ENCODE results near the gene HYPK. TPM values are rescaled to one million over a fixed set of nuclear protein-coding genes. Genes with fewer than 3 reads are reported as not detected.
A peak's percentile ranks its signal among the peaks of the same experiment; 100 is the strongest.

HYPK gene
- total RNA-seq, 2 donors from 2014 or later = 11.3 to 18.5 TPM

DNA sequence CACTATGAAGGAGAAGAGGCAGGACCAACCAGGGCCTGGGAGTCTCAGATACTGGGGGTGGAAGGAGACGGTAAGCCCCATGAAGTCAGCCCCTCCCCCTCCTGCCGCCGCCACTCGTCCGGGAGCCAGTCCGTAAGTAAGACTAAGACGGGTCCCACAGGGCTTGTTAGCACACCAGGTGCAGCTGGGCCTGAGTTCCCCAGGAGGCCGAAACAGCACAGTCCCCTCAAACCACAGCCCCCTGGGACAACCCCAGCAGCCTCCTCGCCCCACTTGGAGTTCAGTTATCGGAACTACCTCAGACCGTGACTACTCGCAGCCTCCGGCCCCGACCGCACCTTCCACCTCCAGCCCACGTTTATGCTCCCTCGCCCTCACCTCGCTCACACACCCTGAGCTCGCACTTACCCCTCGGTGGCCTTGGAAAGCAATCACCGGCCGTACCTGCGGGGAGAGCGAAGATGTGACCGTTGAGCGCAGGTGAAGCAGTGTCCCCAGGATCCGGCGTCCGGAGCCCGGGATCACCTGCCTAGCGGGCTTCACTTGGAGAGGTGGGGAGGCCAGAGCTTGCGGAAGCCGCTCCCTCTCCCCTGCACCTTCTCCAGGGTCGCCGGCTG is 24.2 kb upstream of the HYPK start:
- Histone ChIP-seq H3K27me3 (ENCODE audit: control insufficient read depth, insufficient read depth, low read length, poor library complexity, severe bottlenecking) (no peaks in the 10 kb centered on the region), H3K4me1 (ENCODE audit: control insufficient read depth, insufficient read depth, low read length) (no peaks in the 10 kb centered on the region), H3K27ac (ENCODE audit: low read depth, low read length) (no peak overlapping the region), H3K4me3 (ENCODE audit: low read length) (peak overlapping the region; percentile 83), H3K36me3 (ENCODE audit: control insufficient read depth, insufficient read depth, low read length) (peaks cover 33% of the 10 kb centered on the region), H3K9ac (ENCODE audit: extremely low read depth, low read length, poor library complexity, severe bottlenecking) (peak overlapping the region; percentile 25), H3K9me3 (ENCODE audit: control insufficient read depth, low read length) (no peaks in the 10 kb centered on the region)
- 11% methylated on average over 35 of the region's 35 CpGs; no CpG with 5 or more reads in 1 of the 2 experiments for WGBS, 2 experiments (ENCODE audit: insufficient coverage in 1 of 2, insufficient read length in 1 of 2)
- peak; percentile 84 for DNase-seq
- Mint-ChIP-seq H3K4me3 (peak overlapping the region; percentile 66), H3K4me1 (peaks cover 12% of the 10 kb centered on the region), H3K27ac (peak overlapping the region; percentile 78), H3K36me3 (ENCODE audit: low read depth) (peaks cover 25% of the 10 kb centered on the region), H3K9me3 (no peaks in the 10 kb centered on the region), H3K27me3 (ENCODE audit: insufficient read depth) (peaks cover 13% of the 10 kb centered on the region)
- TF ChIP-seq, protein P1, sequence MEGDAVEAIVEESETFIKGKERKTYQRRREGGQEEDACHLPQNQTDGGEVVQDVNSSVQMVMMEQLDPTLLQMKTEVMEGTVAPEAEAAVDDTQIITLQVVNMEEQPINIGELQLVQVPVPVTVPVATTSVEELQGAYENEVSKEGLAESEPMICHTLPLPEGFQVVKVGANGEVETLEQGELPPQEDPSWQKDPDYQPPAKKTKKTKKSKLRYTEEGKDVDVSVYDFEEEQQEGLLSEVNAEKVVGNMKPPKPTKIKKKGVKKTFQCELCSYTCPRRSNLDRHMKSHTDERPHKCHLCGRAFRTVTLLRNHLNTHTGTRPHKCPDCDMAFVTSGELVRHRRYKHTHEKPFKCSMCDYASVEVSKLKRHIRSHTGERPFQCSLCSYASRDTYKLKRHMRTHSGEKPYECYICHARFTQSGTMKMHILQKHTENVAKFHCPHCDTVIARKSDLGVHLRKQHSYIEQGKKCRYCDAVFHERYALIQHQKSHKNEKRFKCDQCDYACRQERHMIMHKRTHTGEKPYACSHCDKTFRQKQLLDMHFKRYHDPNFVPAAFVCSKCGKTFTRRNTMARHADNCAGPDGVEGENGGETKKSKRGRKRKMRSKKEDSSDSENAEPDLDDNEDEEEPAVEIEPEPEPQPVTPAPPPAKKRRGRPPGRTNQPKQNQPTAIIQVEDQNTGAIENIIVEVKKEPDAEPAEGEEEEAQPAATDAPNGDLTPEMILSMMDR (conservative IDR thresholded peaks at IDR 0.05) = no peak

DNA sequence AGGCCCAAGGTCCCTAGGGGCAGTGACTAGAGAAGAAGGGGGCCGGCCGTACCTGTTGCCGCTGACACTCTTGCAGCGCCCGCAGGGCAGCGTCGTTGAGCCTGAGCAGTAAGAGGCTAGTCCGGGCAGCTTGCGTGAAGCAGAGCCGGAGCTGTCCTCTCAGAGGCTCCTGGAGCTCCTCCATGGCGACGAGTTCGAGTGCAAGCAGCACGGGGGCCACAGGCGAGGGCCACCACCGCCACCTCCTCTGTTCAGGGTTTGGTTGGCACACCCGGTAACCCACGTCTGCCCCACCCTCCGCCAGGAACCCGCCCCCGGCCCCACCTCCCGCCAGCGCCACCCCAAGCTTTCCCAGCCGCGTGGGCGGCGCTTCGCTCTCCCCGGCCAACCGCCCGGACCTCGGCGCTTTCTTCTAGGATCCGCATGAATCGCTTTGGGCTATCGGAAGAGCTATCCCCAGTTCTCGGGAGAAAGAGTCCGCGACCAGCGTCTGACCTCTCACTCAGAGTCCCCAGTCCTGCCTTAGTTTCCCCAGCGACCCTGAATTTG is 23.6 kb upstream of the HYPK start, which contains the start of gene ELL3:
ELL3 (minus strand) TSS at position 249 of the 549 bp plus-strand sequence; CDS start at position 184, 65 bp downstream.
- Histone ChIP-seq H3K36me3 (ENCODE audit: control insufficient read depth, insufficient read depth, low read length) (peaks cover 27% of the 10 kb centered on the region), H3K9ac (ENCODE audit: extremely low read depth, low read length, poor library complexity, severe bottlenecking) (peak within 1 kb of the TSS; percentile 25), H3K9me3 (ENCODE audit: control insufficient read depth, low read length) (no peaks in the 10 kb centered on the region), H3K27ac (ENCODE audit: low read depth, low read length) (no peak within 1 kb of the TSS), H3K4me1 (ENCODE audit: control insufficient read depth, insufficient read depth, low read length) (no peaks in the 10 kb centered on the region), H3K27me3 (ENCODE audit: control insufficient read depth, insufficient read depth, low read length, poor library complexity, severe bottlenecking) (no peaks in the 10 kb centered on the region), H3K4me3 (ENCODE audit: low read length) (peak within 1 kb of the TSS; percentile 83)
- Mint-ChIP-seq H3K27me3 (ENCODE audit: insufficient read depth) (peaks cover 13% of the 10 kb centered on the region), H3K4me1 (peaks cover 12% of the 10 kb centered on the region), H3K9me3 (no peaks in the 10 kb centered on the region), H3K36me3 (ENCODE audit: low read depth) (peaks cover 20% of the 10 kb centered on the region), H3K27ac (peak within 1 kb of the TSS; percentile 78), H3K4me3 (peak within 1 kb of the TSS; percentile 66)
- TF ChIP-seq, protein P1 (conservative IDR thresholded peaks at IDR 0.05) = no peak
- DNase-seq = peak; percentile 90
- 1% methylated on average over 19 to 41 of the region's 41 CpGs for WGBS, 2 experiments (ENCODE audit: insufficient coverage in 1 of 2, insufficient read length in 1 of 2)

DNA sequence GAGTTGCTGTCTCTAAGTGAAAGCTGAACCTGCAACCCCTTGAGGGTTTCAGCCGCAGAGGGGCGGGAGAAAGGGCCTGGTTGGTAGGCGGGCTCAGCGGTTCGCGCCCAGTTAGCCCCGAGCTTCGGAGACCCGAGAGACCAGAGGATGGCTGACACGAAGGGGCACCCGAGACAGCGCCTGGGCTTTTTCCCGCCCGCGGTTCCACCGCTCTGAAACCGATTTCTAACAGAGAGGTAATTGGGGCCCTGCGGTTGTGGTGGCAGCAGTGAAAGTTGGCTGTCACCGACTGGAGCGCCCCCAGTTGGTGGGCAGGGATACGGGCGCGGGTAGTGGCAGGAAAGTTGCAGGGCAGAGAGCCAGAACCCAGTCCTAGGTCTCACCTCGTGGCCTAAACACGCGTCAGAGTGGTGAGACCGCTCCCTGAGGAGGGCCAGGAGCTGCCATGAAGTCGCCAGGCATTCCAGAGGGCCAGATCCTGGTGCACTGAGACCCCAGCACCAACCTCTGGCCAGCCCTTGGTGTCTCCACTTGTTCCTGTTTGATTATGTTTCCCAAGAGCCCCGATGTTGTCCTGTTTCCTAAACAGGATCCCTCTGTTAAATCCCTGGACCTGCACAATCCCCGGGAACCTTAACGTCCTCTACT is 23.0 kb upstream of the HYPK start:
- peak overlapping the region; percentile 3 for H3K9ac ChIP-seq (ENCODE audit: extremely low read depth, low read length, poor library complexity, severe bottlenecking)
- no peaks in the 10 kb centered on the region for H3K9me3 ChIP-seq (ENCODE audit: control insufficient read depth, low read length)
- H3K27ac ChIP-seq (ENCODE audit: low read depth, low read length) = no peak overlapping the region
- peaks cover 21% of the 10 kb centered on the region for H3K36me3 ChIP-seq (ENCODE audit: control insufficient read depth, insufficient read depth, low read length)
- Mint-ChIP-seq H3K27ac (no peak overlapping the region), H3K4me3 (peak overlapping the region; percentile 66), H3K27me3 (ENCODE audit: insufficient read depth) (peaks cover 17% of the 10 kb centered on the region), H3K4me1 (peaks cover 12% of the 10 kb centered on the region), H3K9me3 (no peaks in the 10 kb centered on the region), H3K36me3 (ENCODE audit: low read depth) (peaks cover 14% of the 10 kb centered on the region)
- no peaks in the 10 kb centered on the region for H3K4me1 ChIP-seq (ENCODE audit: control insufficient read depth, insufficient read depth, low read length)
- no peaks in the 10 kb centered on the region for H3K27me3 ChIP-seq (ENCODE audit: control insufficient read depth, insufficient read depth, low read length, poor library complexity, severe bottlenecking)
- DNase-seq = peak; percentile 92
- peak overlapping the region; percentile 83 for H3K4me3 ChIP-seq (ENCODE audit: low read length)
- 5 to 7% methylated on average over 18 to 31 of the region's 31 CpGs for WGBS, 2 experiments (ENCODE audit: insufficient coverage in 1 of 2, insufficient read length in 1 of 2)
- TF ChIP-seq, protein P1 (conservative IDR thresholded peaks at IDR 0.05) = peak; percentile 84
